GM21515 (cell line): ENCODE measurements around the gene NT5C.

Experiments used
- ATAC-seq: cut with Tn5 transposase; IDR thresholded peaks from one replicate; pipeline ENCODE4 v1.9.1; 2021; ENCODE audit not compliant: unreplicated experiment

NT5C gene

DNA sequence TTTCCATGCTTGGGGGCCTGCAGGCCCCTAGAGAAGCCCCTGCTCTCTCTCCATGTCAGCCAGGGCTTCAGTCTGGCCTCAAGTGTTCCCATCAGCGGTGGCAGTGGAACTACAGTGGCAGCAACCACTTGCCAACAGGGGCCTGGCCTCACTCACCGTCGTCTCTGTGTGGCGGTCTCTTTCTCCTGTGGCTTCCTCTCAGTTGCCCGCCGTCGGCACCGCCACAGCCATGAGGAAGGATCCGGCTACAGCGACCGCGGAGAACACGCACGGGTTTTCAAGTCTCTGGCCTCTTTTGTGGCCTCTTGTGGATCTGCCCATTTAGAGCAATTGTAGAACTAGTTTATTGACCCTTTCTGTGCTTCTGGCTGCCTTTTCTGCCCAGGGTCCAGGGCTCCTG, 13.2 kb downstream of the NT5C start:
- no peak for ATAC-seq

GRCh38 chr17:75116737-75117136, 14.8 kb downstream of the NT5C start:
- no peak for ATAC-seq

DNA sequence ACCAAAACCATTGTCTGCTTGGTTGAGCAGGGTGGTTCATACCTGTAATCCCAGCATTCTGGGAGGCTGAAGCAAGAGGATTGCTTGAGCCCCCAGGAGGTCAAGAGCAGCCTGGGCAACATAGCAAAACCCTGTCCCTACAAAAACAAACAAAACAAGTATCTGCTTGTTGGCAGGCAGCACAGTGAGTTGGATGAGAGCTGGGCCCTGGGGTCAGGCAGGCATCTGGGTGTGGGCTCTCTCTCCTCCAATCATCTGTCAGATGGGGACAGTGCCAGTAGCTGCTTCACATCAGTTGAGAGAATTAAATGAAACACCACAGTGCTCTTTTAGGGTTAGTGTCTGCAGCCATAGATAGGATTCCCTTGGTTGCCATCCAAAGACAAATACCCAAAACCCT, 16.0 kb downstream of the NT5C start:
- no peak for ATAC-seq

DNA sequence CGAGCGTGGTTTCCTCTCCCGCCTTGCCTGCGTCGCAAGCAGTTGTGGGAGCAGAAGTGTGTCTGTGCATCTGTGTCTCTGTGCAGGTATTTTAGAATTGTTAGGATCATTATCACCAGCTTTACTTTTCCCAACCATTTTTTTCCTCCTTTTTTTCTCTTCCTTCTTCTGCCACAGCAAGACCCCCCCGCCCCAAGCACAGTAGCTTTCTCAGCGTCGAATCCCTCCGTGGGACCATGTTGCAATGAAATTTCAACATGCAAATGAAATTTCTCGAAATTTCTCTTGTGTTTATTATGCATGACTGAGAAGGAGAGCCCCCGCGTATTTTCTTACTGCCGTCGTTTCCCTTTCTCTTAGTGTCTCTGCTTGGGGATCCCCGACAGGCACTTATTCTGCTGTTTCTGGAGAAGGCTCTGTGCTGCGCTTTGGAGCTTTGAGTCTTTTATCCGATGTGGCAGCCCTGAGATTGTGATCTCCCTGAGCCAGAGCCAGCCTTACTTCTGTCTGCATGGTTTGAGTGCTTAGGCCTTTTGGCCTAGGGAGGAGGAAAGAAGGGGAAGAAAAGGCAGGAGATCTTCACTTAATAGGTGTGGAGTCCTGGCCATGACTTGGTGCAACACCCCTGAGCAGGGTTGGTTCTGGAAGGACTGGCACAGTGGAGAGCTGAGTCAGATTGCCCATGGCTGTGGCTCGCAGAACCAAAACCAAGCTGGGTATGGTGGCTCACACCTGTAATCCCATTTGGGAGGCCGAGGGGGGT, 16.8 kb downstream of the NT5C start:
- ATAC-seq: no peak

DNA sequence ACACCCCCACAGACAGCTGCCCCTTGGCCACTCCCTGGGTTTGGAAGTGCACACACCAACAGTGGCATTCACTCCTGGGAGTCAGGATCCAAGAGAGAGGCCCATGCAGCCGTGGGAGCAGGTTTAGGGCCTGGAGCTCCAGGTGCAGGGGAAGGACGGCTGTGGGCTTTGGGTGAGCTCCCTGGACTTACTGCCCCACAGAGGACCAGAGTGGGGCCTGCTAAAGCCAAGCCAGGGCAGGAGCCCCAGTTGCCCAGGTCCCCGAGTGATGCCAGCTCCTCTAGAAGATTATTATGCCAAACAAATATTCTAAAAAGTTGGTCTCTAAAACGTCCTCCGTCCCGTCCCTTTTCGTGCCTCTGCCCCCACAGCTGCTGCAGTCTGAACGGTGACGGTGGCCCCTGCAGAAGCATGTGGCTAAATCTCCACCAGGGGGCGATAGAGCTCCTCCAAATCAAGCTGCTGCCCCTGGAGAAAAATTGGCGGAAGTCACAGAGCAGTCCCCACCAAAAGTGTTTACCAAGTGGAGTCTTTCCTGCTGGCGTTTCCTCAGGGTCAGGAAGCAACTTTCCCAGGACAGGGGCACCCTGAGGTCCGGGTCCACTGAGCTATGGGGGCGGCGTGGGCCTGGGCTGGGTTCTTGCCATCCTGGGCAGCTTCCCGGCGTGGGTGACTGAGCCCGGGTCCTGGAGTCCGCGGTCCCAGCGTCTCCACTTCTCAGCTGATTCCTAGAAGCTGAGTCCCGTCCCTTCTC, 17.6 kb downstream of the NT5C start:
- ATAC-seq: peak; percentile 45

DNA sequence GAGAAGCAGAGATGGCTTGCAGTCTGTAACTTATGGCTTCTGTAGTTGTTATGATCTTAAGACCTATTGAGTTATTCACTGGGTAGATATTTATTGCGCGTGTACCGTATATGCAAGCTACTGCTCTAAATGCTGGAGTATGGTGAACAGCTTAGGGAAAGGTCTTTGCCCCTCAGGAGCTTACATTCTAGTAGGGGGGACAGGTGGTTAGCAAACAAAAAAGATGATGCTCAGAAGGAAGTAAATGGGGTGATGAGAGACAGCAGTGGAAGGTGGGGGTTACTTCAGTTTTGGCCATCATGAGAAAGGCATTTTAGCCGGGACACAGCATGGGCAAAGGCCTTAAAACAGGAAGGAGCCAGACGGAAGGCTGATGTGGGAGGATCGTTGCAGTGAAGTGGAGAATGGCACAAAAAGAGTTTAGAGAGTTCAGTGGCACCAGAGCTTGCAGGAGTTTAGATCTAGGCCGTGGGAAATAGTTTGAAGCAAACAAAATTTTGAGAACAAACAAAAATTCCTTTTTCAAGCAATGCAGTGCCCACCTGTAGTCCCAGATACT, 19.7 kb downstream of the NT5C start:
- ATAC-seq: no peak

DNA sequence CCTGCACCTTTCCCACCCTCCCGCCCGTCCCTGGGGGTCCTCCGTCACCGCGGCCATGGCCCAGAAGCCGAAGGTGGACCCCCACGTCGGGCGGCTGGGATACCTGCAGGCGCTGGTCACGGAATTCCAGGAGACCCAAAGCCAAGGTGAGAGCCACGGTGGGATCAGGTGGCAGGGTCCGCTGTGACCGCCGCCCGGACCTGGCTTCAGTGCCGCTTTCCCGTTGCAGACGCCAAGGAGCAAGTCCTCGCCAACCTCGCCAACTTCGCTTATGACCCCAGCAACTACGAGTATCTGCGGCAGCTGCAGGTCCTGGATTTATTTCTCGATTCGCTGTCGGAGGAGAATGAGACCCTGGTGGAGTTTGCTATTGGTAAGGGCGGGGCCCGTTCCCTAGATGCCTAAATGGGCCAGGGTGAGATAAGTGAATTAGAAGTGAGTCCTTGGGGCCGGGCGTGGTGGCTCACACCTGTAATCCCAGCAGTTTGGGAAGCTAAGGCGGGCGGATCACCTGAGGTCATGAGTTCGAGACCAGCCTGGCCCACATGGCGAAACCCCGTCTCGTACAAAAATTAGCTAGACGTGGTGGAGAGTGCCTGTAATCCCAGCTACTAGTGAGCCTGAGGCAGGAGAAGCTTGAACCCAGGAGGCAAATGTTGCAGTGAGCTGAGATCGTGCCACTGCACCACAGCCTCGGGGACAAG, 21.2 kb downstream of the NT5C start:
- ATAC-seq: no peak

- peak; percentile 55 for ATAC-seq
Measured at GRCh38 chr17:75109407-75110233, 21.9 kb downstream of the NT5C start, which contains the start of gene ARMC7. ARMC7 (plus strand) TSS chr17:75109969; CDS start chr17:75110289, 320 bp downstream.

DNA sequence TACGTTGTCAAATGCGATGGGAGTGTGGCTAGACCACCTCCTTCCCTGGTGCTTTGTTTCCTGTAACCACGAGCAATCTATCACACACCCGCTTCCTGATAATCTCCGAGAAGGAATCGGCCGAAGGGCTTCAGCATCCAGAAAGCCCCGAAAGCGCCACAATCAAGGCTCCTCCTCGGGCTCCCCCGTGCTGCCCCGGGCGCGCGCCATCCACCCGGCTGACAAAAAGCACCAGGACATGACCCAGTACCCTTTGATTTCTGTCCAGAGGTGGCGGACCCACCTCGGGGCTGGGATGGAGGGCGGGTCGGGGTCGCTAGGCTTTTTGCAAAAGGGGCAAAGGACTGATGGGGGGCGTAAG, 22.5 kb downstream of the NT5C start:
- no peak for ATAC-seq

DNA sequence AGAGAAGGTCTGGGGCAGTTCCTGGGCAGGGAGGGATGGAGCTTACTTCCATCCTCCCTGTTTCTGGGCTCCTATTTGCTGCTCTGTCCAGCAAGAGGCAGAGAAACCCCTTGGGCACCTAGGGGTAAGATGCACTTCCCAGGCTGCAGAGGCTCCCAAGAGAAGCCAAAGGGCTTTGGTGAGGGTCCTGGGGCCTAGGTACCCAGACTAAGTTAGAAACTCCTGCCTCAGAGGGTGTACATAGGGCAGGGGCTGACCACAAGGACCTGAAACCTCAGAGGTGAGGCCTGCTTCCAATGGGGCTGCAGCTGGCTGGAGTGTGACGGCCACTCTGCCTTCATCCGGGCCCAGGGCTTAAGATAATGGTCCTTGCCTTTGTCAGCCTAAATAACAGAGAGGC, 23.3 kb downstream of the NT5C start:
- no peak for ATAC-seq

DNA sequence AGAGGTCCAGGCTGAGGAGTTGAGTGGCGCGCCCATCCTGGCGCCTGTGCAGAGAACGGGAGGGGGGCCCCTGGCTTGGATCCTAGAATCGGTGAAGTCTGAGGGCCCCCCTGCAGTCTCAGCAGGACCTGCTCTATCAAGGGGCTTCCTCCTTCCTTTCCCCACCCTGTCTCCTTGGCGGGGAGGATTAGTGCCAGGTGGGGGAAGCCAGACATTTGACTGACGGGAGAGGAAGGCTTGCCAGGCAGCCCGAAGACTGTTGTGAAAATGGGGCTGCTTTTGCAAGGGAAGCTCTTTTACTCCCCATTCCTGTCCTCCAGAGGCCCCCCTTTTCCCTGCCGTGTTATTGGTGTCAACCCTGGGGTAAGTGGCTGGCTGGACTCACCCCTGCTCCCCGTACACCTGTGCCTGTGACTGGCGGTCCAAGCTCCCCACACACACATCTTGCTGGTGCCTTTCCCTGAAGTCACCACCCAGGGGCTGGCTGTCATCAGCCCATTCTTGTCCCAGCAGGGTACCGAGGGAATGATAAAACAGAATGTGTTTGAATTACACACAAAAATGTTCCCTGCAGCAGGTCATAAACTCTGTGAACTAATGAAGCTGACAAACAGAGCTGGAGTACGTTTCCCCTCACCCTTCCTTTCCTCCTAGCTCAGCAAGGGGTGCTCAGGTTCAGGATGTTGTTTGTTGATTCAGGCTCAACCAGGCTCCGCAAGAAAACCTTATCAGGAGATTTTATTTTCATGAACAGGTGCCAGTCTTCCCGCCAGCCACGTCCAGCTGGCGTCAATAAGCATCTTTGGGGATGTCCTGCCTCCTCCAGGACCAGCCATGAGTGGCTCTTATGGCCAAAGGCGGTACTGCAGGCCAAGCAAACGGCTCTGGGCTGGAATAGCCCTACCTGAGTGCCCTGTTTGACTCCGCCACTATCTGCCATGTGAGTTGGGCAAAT, 26.1 kb downstream of the NT5C start:
- ATAC-seq: no peak

GRCh38 chr17:75103601-75104554, 27.7 kb downstream of the NT5C start:
- ATAC-seq: no peak

DNA sequence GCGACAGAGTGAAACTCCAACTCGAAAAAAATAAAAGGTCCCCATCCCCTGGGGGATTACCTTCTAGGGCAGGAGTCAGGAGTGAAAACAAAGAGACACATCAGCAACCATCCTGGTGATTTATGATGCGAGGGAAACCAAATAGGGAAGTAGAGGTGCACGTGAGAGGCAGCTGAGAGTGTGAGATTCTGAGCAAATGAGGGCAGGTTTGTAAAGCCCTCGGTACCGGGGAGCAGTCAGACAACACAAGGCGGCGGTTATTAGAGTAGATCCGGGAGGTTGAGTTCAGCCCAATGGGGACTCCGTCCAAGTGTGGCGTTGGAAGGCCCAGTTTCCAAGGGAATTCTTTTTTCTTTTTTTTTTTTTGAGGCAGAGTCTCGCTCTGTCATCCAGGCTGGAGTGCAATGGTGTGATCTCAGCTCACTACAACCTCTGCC, 29.1 kb downstream of the NT5C start:
- ATAC-seq: no peak

DNA sequence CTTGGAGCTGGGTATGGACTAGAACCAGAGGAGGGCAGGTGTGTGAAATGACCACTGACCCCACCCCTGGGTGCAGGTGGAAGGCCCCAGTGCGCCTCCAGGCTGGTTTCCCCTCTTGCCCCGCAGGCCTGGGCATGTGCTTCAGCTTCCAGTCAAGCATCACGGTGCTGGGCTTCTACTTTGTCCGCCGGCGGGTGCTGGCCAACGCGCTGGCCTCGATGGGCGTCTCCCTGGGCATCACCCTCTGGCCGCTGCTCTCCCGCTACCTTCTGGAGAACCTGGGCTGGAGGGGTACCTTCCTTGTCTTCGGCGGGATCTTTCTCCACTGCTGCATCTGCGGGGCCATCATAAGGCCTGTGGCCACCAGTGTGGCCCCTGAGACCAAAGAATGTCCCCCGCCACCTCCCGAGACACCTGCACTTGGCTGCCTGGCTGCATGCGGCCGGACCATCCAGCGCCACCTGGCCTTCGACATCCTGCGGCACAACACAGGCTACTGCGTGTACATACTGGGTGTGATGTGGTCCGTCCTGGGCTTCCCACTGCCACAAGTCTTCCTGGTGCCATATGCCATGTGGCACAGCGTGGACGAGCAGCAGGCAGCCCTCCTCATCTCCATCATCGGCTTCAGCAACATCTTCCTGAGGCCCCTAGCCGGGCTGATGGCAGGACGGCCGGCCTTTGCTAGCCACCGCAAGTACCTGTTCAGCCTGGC, 31.5 kb downstream of the NT5C start:
- ATAC-seq: no peak

GRCh38 chr17:75098861-75099260, 32.7 kb downstream of the NT5C start:
- ATAC-seq: no peak

GRCh38 chr17:75097865-75098264, 33.7 kb downstream of the NT5C start:
- no peak for ATAC-seq

DNA sequence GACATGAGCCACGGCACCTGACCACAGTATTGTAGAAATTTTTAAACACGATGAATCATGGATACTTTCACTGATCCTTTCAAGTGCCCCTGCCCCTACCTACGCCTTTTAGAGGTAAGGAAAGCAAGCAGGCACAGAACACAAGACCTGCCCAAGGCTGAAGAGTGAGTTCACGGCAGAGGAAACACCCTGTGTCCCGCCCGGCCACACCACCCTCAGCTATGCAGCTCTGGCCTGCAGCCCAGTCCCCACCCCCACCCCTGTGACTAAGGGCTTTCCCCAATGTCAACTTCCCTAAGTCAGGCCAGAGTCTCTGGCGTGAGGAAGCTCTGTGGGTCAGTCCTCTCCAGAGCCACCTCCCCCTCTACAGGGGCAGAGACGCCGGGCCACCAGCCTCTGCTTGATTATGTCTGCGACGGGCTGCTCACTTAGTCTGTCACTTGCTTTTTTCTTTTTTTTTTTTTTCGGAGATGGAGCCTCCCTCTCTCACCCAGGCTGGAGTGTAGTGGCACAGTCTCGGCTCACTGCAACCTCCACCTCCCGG, 35.4 kb downstream of the NT5C start:
- no peak for ATAC-seq
